Right atrium auricular region (tissue), 2 donors: ENCODE data around the gene SLC13A4. TPM values are rescaled to one million over a fixed set of nuclear protein-coding genes. Genes with fewer than 3 reads are reported as not detected.

Experiments used
- DNase-seq: peaks from one replicate; pipeline ENCODE4 v3.0.0-alpha.2; 2019; ENCODE audit warnings: low spot score
- H3K27ac ChIP-seq, 2 donors: fragments of 200-600 bp; sonication (generic); 1 replicate in 1 of 2; 2 replicates in 1 of 2; pipeline ENCODE4 v1.5.1; 2016 to 2019
- H3K27me3 ChIP-seq, 2 donors: fragments of 200-600 bp; sonication (generic); one replicate each; pipeline versions ENCODE4 v1.5.1 to v1.6.0; 2017 to 2019
- H3K36me3 ChIP-seq: fragments of 200-600 bp; sonication (generic); one replicate; pipeline ENCODE4 v1.5.1; 2016
- H3K4me1 ChIP-seq, 2 donors: fragments of 200-600 bp; sonication (generic); one replicate each; pipeline versions ENCODE4 v1.5.1 to v1.6.0; 2017 to 2019
- H3K4me3 ChIP-seq, 2 donors: fragments of 200-600 bp; sonication (generic); 1 replicate in 1 of 2; 2 replicates in 1 of 2; pipeline ENCODE4 v1.5.1; 2017 to 2019; ENCODE audit warnings: mild to moderate bottlenecking in 1 of 2, moderate library complexity in 1 of 2
- H3K9me3 ChIP-seq, 2 donors: fragments of 200-600 bp; sonication (generic); one replicate each; pipeline ENCODE4 v1.5.1; 2019
- total RNA-seq, 2 donors: library from RNA; depleted of rRNA; stranded (reverse); fragments of >200 nt; gene quantifications; one replicate each; pipeline ENCODE4 v1.1.0, GENCODE V29; 2016
- TF ChIP-seq, protein P1 (sequence below), 2 donors: fragments of 200-600 bp; sonication (generic); IDR thresholded peaks; one replicate each; pipeline ENCODE4 v1.5.1; 2019; ENCODE audit warnings: antibody characterized with exemption in 2 of 2

The SLC13A4 gene
- total RNA-seq, 2 donors from 2014 or later = 0.12 TPM; not detected in 1

DNA sequence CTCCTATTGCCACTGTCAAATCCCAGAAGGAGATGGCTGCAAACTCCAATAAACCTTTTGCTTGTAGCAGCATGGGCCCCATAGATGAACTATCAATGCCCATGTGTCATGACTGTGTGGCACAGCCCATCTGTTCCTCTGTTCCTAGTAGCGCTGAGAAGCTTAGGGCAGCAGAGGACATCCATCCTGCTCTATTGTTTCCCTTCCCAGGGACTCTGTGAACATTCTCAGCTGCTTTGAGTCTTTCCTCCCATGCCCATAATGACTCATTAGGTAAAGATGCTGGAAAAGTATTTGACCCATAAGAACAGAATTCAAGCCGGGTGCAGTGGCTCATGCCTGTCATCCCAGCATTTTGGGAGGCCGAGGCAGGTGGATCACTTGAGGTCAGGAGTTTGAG is 37.4 kb downstream of the SLC13A4 start:
- Histone ChIP-seq H3K27me3 (no peaks in the 10 kb centered on the region), H3K4me1 (no peaks in the 10 kb centered on the region), H3K36me3 (peaks cover 12% of the 10 kb centered on the region), H3K27ac (no peak overlapping the region), H3K4me3 (no peak overlapping the region), H3K9me3 (no peaks in the 10 kb centered on the region)
- no peak for DNase-seq
- TF ChIP-seq, protein P1, sequence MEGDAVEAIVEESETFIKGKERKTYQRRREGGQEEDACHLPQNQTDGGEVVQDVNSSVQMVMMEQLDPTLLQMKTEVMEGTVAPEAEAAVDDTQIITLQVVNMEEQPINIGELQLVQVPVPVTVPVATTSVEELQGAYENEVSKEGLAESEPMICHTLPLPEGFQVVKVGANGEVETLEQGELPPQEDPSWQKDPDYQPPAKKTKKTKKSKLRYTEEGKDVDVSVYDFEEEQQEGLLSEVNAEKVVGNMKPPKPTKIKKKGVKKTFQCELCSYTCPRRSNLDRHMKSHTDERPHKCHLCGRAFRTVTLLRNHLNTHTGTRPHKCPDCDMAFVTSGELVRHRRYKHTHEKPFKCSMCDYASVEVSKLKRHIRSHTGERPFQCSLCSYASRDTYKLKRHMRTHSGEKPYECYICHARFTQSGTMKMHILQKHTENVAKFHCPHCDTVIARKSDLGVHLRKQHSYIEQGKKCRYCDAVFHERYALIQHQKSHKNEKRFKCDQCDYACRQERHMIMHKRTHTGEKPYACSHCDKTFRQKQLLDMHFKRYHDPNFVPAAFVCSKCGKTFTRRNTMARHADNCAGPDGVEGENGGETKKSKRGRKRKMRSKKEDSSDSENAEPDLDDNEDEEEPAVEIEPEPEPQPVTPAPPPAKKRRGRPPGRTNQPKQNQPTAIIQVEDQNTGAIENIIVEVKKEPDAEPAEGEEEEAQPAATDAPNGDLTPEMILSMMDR (IDR thresholded peaks at IDR 0.05) = no peak

DNA sequence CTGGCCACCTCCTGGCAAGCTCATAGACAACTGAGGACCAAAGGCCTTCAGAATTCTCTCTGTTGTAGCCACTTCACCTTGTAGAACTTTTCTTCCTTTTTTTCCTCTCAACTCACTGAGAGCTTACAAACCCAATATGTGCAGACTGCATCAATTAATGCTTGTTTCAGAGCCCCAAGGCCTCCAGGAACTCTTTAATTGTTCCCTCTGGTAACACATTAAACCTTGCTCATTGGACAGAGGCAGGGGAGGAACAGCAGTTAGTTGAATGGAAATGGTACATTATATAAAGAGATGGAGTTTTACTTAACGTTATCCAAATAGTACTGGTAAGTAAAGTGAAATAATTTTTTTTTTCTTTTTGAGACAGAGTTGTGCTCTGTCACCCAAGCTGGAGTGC is 40.5 kb downstream of the SLC13A4 start:
- Histone ChIP-seq H3K36me3 (peaks cover 10% of the 10 kb centered on the region), H3K9me3 (no peaks in the 10 kb centered on the region)
- TF ChIP-seq, protein P1 (IDR thresholded peaks at IDR 0.05) = no peak

DNA sequence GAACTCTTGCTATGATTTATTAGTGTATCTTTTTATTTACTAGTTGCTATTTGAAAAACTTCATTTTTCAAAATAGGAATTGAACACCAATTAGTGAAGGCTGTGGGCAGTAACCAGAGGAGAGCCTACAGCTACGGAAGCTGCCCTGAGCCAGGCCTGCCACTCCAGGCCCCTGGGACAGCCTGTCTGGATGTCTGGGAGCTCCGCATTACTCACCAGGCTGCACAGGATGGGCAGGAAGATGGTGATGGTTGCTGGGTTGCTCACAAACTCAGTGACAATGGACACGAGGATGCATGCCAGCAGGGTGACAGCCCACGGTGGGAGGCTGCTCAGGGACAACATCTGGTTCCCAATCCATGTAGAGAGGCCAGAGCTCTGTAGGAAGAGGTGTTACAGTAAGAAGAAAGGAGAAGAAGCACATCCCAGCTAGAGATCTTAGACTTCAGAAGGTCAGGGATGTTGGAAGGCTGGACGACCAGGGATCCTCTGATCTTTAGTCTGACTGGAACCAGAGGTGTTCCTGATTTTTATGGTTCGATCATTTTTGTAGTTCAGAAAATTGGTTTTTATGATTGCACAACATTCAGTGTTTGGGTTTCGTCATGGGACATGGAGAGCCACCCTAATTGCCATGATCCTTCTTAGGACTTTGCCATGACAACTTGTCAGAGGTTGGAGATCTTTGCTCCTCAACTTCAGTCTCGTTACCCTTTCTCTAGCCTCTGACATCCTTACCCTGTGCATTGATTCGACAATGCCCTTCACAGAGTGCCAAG is 42.5 kb downstream of the SLC13A4 start:
- H3K27me3 ChIP-seq = no peaks in the 10 kb centered on the region
- no peak for DNase-seq
- peaks cover 0 to 20% of the 10 kb centered on the region in 2 donors for H3K4me1 ChIP-seq
- H3K36me3 ChIP-seq = no peaks in the 10 kb centered on the region
- H3K27ac ChIP-seq = no peak overlapping the region
- no peaks in the 10 kb centered on the region for H3K9me3 ChIP-seq
- H3K4me3 ChIP-seq = no peak overlapping the region
- TF ChIP-seq, protein P1 (IDR thresholded peaks at IDR 0.05) = no peak

More for the DNA sequence above, 40.5 kb downstream of the SLC13A4 start:
- Histone ChIP-seq H3K27ac (no peak overlapping the region), H3K27me3 (no peaks in the 10 kb centered on the region), H3K4me1 (peaks cover 0 to 9% of the 10 kb centered on the region in 2 donors), H3K4me3 (no peak overlapping the region)
- DNase-seq = no peak

DNA sequence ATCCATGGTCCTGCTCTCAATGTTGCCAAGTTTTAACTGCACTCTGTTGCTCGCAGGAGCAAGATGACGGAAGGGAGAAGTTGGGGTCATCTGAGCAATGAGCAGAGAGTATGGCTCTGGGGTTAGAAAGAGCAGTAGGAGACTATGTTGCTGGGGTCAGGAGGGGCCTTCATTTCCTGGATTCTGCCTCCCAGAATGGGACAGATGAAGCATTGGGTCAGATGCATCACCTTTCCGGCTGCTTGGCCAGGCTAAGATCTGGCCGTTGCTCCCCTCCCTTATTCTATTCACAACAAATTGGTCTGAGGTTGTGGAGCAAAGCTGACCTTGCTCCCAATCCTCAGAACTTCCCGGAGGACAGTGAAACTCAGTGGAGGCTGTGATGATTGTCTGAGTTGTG is 43.3 kb downstream of the SLC13A4 start:
- no peak for DNase-seq
- TF ChIP-seq, protein P1 (IDR thresholded peaks at IDR 0.05) = no peak
- Histone ChIP-seq H3K4me3 (no peak overlapping the region), H3K27ac (no peak overlapping the region), H3K27me3 (no peaks in the 10 kb centered on the region), H3K9me3 (no peaks in the 10 kb centered on the region), H3K36me3 (no peaks in the 10 kb centered on the region), H3K4me1 (peaks cover 0 to 20% of the 10 kb centered on the region in 2 donors)

DNA sequence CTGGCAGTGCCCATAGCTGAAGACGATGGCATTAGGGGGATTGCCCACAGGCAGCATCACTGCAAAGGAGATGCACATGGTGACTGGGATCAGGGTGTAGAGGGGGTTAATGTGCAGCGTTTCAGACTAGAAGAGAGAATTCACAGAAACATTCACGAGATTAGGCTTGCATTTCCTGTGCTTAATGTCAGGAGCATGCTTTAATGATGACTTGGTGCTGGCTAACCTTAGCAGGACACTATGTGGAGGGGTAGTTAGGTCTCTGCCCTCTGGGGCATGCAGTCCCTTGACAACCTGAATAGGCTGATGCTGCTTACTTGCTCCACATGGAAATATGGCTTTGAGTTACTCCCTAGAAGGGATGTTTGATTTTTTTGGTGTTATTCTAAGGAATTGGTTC is 43.9 kb downstream of the SLC13A4 start:
- no peak for DNase-seq
- Histone ChIP-seq H3K27me3 (no peaks in the 10 kb centered on the region), H3K9me3 (no peaks in the 10 kb centered on the region), H3K4me3 (no peak overlapping the region), H3K27ac (no peak overlapping the region), H3K36me3 (no peaks in the 10 kb centered on the region), H3K4me1 (peaks cover 0 to 20% of the 10 kb centered on the region in 2 donors)
- TF ChIP-seq, protein P1 (IDR thresholded peaks at IDR 0.05) = no peak

DNA sequence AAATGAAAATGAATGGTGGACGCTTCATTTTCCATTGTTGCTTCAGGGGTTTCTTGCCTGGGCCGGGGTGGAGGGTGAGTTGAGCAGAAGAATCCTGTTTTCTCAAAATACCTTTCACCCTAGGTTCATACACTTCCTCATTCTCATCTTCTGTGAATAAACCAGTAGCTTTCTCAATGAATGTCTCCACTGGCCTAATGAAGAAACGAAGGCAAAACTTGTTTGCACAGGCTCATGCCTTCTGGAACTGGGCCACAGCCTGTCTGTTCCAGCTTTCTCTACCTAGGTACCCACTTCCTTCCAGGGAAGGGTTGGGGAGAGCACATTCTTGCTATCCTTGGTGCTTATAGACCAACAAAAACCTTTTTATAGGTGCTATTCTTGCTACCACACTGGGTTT is 44.4 kb downstream of the SLC13A4 start:
- Histone ChIP-seq H3K4me3 (no peak overlapping the region), H3K27ac (no peak overlapping the region)

More for the DNA sequence above, 44.4 kb downstream of the SLC13A4 start:
- H3K4me1 ChIP-seq = peaks cover 0 to 24% of the 10 kb centered on the region in 2 donors
- H3K9me3 ChIP-seq = no peaks in the 10 kb centered on the region
- H3K27me3 ChIP-seq = no peaks in the 10 kb centered on the region
- TF ChIP-seq, protein P1 (IDR thresholded peaks at IDR 0.05) = no peak
- DNase-seq = no peak
- H3K36me3 ChIP-seq = no peaks in the 10 kb centered on the region
